ENCODE measurements around the gene N4BP2L2. TPM values are rescaled to one million over a fixed set of nuclear protein-coding genes. Genes with fewer than 3 reads are reported as not detected.

The N4BP2L2 gene
- total and polyA plus RNA-seq, 9 of the 15 experiments (the other 6 are each of a cell fraction or from before 2014, with no cell fraction given) = 33.9 to 76.4 (median 48.7) TPM

- DNase-seq (ENCODE audit: extremely low read depth in 1 of 4, low spot score in 3 of 4) = peak in 3 of 4 experiments; percentile 6 to 58 (median 20)
- Histone ChIP-seq H4K20me1 (replicated peaks; ENCODE audit: control insufficient read depth, insufficient read depth, low read length) (no peaks in the 10 kb centered on the region), H3K27ac (ENCODE audit: extremely low read depth, low read depth, low read length) (no peak overlapping the region), H3K9ac (ENCODE audit: insufficient read depth in 1 of 2, low read depth in 2 of 2, low read length in 2 of 2) (peak overlapping the region in 1 of 2 experiments; percentile 83; a peak in 1 of 4 replicates), H3K4me2 (ENCODE audit: insufficient read depth, low read length) (peak overlapping the region; percentile 43; the same call in 1 of the 2 replicates), H3K4me3 (no peak overlapping the region), H3K27me3 (ENCODE audit: control insufficient read depth in 2 of 2, insufficient read depth in 2 of 2, low read length in 2 of 2) (no peaks in the 10 kb centered on the region), H2AFZ (ENCODE audit: low read depth, low read length) (peak overlapping the region; percentile 54), H3K36me3 (ENCODE audit: control insufficient read depth, insufficient read depth, low read length) (no peaks in the 10 kb centered on the region), H3K9me1 (ENCODE audit: control insufficient read depth, insufficient read depth, low read length) (peaks cover 3% of the 10 kb centered on the region), H3K79me2 (ENCODE audit: control insufficient read depth, insufficient read depth, low read length) (no peaks in the 10 kb centered on the region), H3K9me3 (replicated peaks; ENCODE audit: control insufficient read depth, insufficient read depth, low read depth, low read length) (no peaks in the 10 kb centered on the region), H3K4me1 (replicated peaks in 1 of 2; ENCODE audit: control insufficient read depth in 2 of 2, insufficient read depth in 2 of 2, low read length in 2 of 2) (peaks cover 16 to 29% of the 10 kb centered on the region in 2 experiments; a peak in 4 of 5 replicates)
- intact Hi-C loops (cut with micrococcal nuclease) = no loop called here
- POLR2A ChIA-PET = interaction anchor here (1.5 kb wide), 1 partner anchor 69 kb away, joined by 7 read pairs; no protein-coding TSS in a partner anchor
- peak; percentile 77 for ATAC-seq
- CTCF ChIA-PET (ENCODE audit: low intra/inter-chr PET ratio) = interaction anchor here (0.7 kb wide), 1 partner anchor 164 kb away, joined by 3 read pairs; no protein-coding TSS in a partner anchor
- TF ChIP-seq RFX5 (IDR thresholded peaks at IDR 0.05; ENCODE audit: low read depth, low read length) (no peak), NELFE (IDR thresholded peaks at IDR 0.05; ENCODE audit: insufficient read depth, insufficient read length) (no peak), TAL1 (IDR thresholded peaks at IDR 0.05) (peak; percentile 35), CBFA2T2 (conservative IDR thresholded peaks at IDR 0.05) (peak; percentile 68), ARID1B (IDR thresholded peaks at IDR 0.05) (peak; percentile 44; the same call in 1 of the 2 replicates), NCOR1 (IDR thresholded peaks at IDR 0.05) (0 out of 2 replicates have a peak, but pooled peaks have one; percentile 35), NFIC (IDR thresholded peaks at IDR 0.05) (peak; percentile 36; the same call in 1 of the 2 replicates), TRIM24 (IDR thresholded peaks at IDR 0.05) (peak in 1 of 2 experiments; percentile 39; a peak in 1 of 4 replicates), PRPF4 (IDR thresholded peaks at IDR 0.05; ENCODE audit: insufficient read depth, low read depth, low read length, poor library complexity, severe bottlenecking) (no peak), TCF3 (CRISPR knock-in tag; IDR thresholded peaks at IDR 0.05) (peak; percentile 61), TEAD4 (IDR thresholded peaks at IDR 0.05; ENCODE audit: low read length) (0 out of 2 replicates have a peak, but pooled peaks have one; percentile 13), TEAD4 (CRISPR knock-in tag; IDR thresholded peaks at IDR 0.05; ENCODE audit: borderline replicate concordance) (no peak), NFE2 (IDR thresholded peaks at IDR 0.05; ENCODE audit: low read depth) (0 out of 2 replicates have a peak, but pooled peaks have one; percentile 9), RBM25 (IDR thresholded peaks at IDR 0.05; ENCODE audit: low read depth, low read length, severe bottlenecking) (peak; percentile 44), ZFP36 (IDR thresholded peaks at IDR 0.05; ENCODE audit: low read depth, low read length, partially characterized antibody) (peak; percentile 47), KLF16 (IDR thresholded peaks at IDR 0.05) (peak; percentile 48; the same call in 1 of the 2 replicates), MNT (conservative IDR thresholded peaks at IDR 0.05) (no peak), CTBP1 (IDR thresholded peaks at IDR 0.05; ENCODE audit: borderline replicate concordance) (peak; percentile 41; the same call in 1 of the 2 replicates), ZNF766 (CRISPR knock-in tag; conservative IDR thresholded peaks at IDR 0.05) (no peak), GATA2 (CRISPR knock-in tag; IDR thresholded peaks at IDR 0.05) (peak; percentile 80), STAG1 (CRISPR knock-in tag; IDR thresholded peaks at IDR 0.05; ENCODE audit: borderline replicate concordance) (no peak), RCOR1 (IDR thresholded peaks at IDR 0.05; ENCODE audit: borderline replicate concordance in 1 of 2, low read depth in 2 of 2, low read length in 2 of 2) (peak in 1 of 2 experiments; percentile 30; a peak in 1 of 4 replicates), DPF2 (IDR thresholded peaks at IDR 0.05) (no peak; the same call in 1 of the 2 replicates), CBFA2T3 (IDR thresholded peaks at IDR 0.05) (peak; percentile 75), ZNF436 (CRISPR knock-in tag; IDR thresholded peaks at IDR 0.05) (no peak)
- FAIRE-seq = peak; percentile 59
- no TSS peak for BruUV-seq (replicated peaks)
- in situ Hi-C loops (cut with MboI) = no loop called here
- 13% methylated on average over 6 of the region's 6 CpGs for WGBS (ENCODE audit: insufficient coverage, low coverage, missing lambda C conversion rate)
Observed at GRCh38 chr13:32468502-32469142, 70.0 kb downstream of the N4BP2L2 start.
